Mesodermal cell (in vitro differentiated cells): ENCODE data around the gene TMEM163.
"Not testable (repeated sequence)": the region's sequence is repeated elsewhere in the genome, so short reads cannot be mapped to it uniquely, and the experiment has no call there.

Experiments used
- H3K27ac ChIP-seq: 2 replicates; pipeline ENCODE4 v1.7.0; 2013; ENCODE audit warnings: mild to moderate bottlenecking, low read depth, low read length, moderate library complexity; ENCODE audit not compliant: severe bottlenecking
- H3K36me3 ChIP-seq: 2 replicates; pipeline ENCODE4 v1.7.1; 2013; ENCODE audit warnings: mild to moderate bottlenecking, low read length, moderate library complexity; ENCODE audit not compliant: control insufficient read depth, insufficient read depth
- H3K4me1 ChIP-seq: one replicate; pipeline ENCODE4 v1.7.1; 2013; ENCODE audit warnings: mild to moderate bottlenecking, low read length; ENCODE audit not compliant: insufficient read depth, control insufficient read depth, poor library complexity, severe bottlenecking
- H3K4me3 ChIP-seq: 2 replicates; pipeline ENCODE4 v1.7.0; 2013; ENCODE audit warnings: low read length, control low read depth, mild to moderate bottlenecking; ENCODE audit not compliant: insufficient read depth, poor library complexity, severe bottlenecking; ENCODE audit errors: extremely low read depth
- H3K9me3 ChIP-seq: 2 replicates; pipeline ENCODE4 v1.7.1; 2013; ENCODE audit warnings: mild to moderate bottlenecking, low read length, moderate library complexity; ENCODE audit not compliant: control insufficient read depth
- WGBS, 2 experiments: methylation state at CpG; one replicate each; pipeline ENCODE4 v1.1.5; 2013; ENCODE audit warnings: missing lambda C conversion rate in 2 of 2; ENCODE audit not compliant: insufficient coverage in 2 of 2; 5-methylcytosine and 5-hydroxymethylcytosine counted together

TMEM163 gene

GRCh38 chr2:134490559-134490958, 228.2 kb downstream of the TMEM163 start:
- 88 to 100% methylated on average over 1 to 2 of the region's 4 CpGs for WGBS, 2 experiments
- no peaks in the 10 kb centered on the region for H3K4me1 ChIP-seq

GRCh38 chr2:134489732-134490384, 228.9 kb downstream of the TMEM163 start:
- H3K4me3 ChIP-seq: no peak overlapping the region
- 79 to 94% methylated on average over 7 to 10 of the region's 11 CpGs for WGBS, 2 experiments
- H3K9me3 ChIP-seq: no peaks in the 10 kb centered on the region
- no peak overlapping the region for H3K27ac ChIP-seq
- H3K4me1 ChIP-seq: no peaks in the 10 kb centered on the region
- H3K36me3 ChIP-seq: no peaks in the 10 kb centered on the region

More at GRCh38 chr2:134490559-134490958, 228.2 kb downstream of the TMEM163 start:
- Histone ChIP-seq H3K36me3 (no peaks in the 10 kb centered on the region), H3K9me3 (no peaks in the 10 kb centered on the region), H3K4me3 (no peak overlapping the region), H3K27ac (no peak overlapping the region)

GRCh38 chr2:134482766-134483340, 235.9 kb downstream of the TMEM163 start:
- Histone ChIP-seq H3K4me3 (no peak overlapping the region), H3K9me3 (no peaks in the 10 kb centered on the region), H3K36me3 (no peaks in the 10 kb centered on the region), H3K27ac (no peak overlapping the region), H3K4me1 (no peaks in the 10 kb centered on the region)
- WGBS, 2 experiments: 89 to 91% methylated on average over 15 of the region's 15 CpGs

GRCh38 chr2:134482131-134482723, 236.6 kb downstream of the TMEM163 start:
- H3K36me3 ChIP-seq: no peaks in the 10 kb centered on the region
- no peaks in the 10 kb centered on the region for H3K4me1 ChIP-seq
- no peak overlapping the region for H3K27ac ChIP-seq
- H3K9me3 ChIP-seq: no peaks in the 10 kb centered on the region
- WGBS, 2 experiments: 93 to 100% methylated on average over 2 to 3 of the region's 6 CpGs
- no peak overlapping the region for H3K4me3 ChIP-seq

- no peaks in the 10 kb centered on the region for H3K4me1 ChIP-seq
- WGBS, 2 experiments: 52 to 84% methylated on average over 2 to 3 of the region's 4 CpGs
Measured at GRCh38 chr2:134479696-134480330, 239.0 kb downstream of the TMEM163 start.

GRCh38 chr2:134476982-134477381, 241.8 kb downstream of the TMEM163 start:
- not testable (repeated sequence) for H3K36me3 ChIP-seq, H3K4me3 ChIP-seq, H3K9me3 ChIP-seq, H3K27ac ChIP-seq, H3K4me1 ChIP-seq
- 83 to 93% methylated on average over 3 to 6 of the region's 8 CpGs for WGBS, 2 experiments

More at GRCh38 chr2:134479696-134480330, 239.0 kb downstream of the TMEM163 start:
- Histone ChIP-seq H3K36me3 (no peaks in the 10 kb centered on the region), H3K4me3 (no peak overlapping the region), H3K9me3 (no peaks in the 10 kb centered on the region), H3K27ac (no peak overlapping the region)

- no peak overlapping the region for H3K27ac ChIP-seq
- no peak overlapping the region for H3K4me3 ChIP-seq
- no peaks in the 10 kb centered on the region for H3K4me1 ChIP-seq
- WGBS, 2 experiments: 89 to 91% methylated on average over 7 to 8 of the region's 8 CpGs
- no peaks in the 10 kb centered on the region for H3K9me3 ChIP-seq
- H3K36me3 ChIP-seq: no peaks in the 10 kb centered on the region
Measured at GRCh38 chr2:134470561-134471168, 248.1 kb downstream of the TMEM163 start.

GRCh38 chr2:134469516-134470115, 249.2 kb downstream of the TMEM163 start:
- no peak overlapping the region for H3K4me3 ChIP-seq
- 86 to 89% methylated on average over 19 to 25 of the region's 25 CpGs for WGBS, 2 experiments
- H3K27ac ChIP-seq: no peak overlapping the region
- no peaks in the 10 kb centered on the region for H3K9me3 ChIP-seq
- no peaks in the 10 kb centered on the region for H3K36me3 ChIP-seq
- H3K4me1 ChIP-seq: no peaks in the 10 kb centered on the region

GRCh38 chr2:134468776-134469175, 250.0 kb downstream of the TMEM163 start:
- H3K4me1 ChIP-seq: no peaks in the 10 kb centered on the region
- no peak overlapping the region for H3K4me3 ChIP-seq
- 84 to 89% methylated on average over 8 to 10 of the region's 12 CpGs for WGBS, 2 experiments
- H3K27ac ChIP-seq: no peak overlapping the region
- H3K36me3 ChIP-seq: no peaks in the 10 kb centered on the region
- H3K9me3 ChIP-seq: no peaks in the 10 kb centered on the region

- Histone ChIP-seq H3K9me3 (no peaks in the 10 kb centered on the region), H3K36me3 (no peaks in the 10 kb centered on the region), H3K27ac (no peak overlapping the region), H3K4me1 (no peaks in the 10 kb centered on the region), H3K4me3 (no peak overlapping the region)
- 70 to 94% methylated on average over 1 to 2 of the region's 2 CpGs for WGBS, 2 experiments
Measured at GRCh38 chr2:134468164-134468563, 250.6 kb downstream of the TMEM163 start.
